ENCODE results near the gene COA4.
"Not testable (repeated sequence)": the region's sequence is repeated elsewhere in the genome, so short reads cannot be mapped to it uniquely, and the experiment has no call there.

Gene COA4

GRCh38 chr11:73876424-73877310 lies at the start of gene COA4, which contains the start of gene PAAF1:
COA4 (minus strand) TSS chr11:73876846; CDS start chr11:73873378, 3,468 bp downstream.
PAAF1 (plus strand) TSS chr11:73876999; CDS start chr11:73877022, 23 bp downstream.
- peak; percentile 97 for DNase-seq

- DNase-seq: no peak
Observed at GRCh38 chr11:73921180-73921579, 44.5 kb upstream of the COA4 start.

GRCh38 chr11:73916435-73916834 lies 39.8 kb upstream of the COA4 start:
- DNase-seq: no peak

- DNase-seq: no peak
Observed at GRCh38 chr11:73914284-73914683, 37.6 kb upstream of the COA4 start.

- DNase-seq: no peak
Observed at GRCh38 chr11:73913472-73913871, 36.8 kb upstream of the COA4 start.

GRCh38 chr11:73912026-73912425 lies 35.4 kb upstream of the COA4 start:
- no peak for DNase-seq

GRCh38 chr11:73907191-73907590 lies 30.5 kb upstream of the COA4 start:
- DNase-seq: no peak

- no peak for DNase-seq
Observed at GRCh38 chr11:73902303-73902702, 25.7 kb upstream of the COA4 start.

- DNase-seq: no peak
Observed at GRCh38 chr11:73894725-73895335, 18.2 kb upstream of the COA4 start.

GRCh38 chr11:73893041-73893440 lies 16.4 kb upstream of the COA4 start:
- DNase-seq: no peak

- DNase-seq: no peak
Observed at GRCh38 chr11:73889536-73889935, 12.9 kb upstream of the COA4 start.

GRCh38 chr11:73889019-73889418 lies 12.4 kb upstream of the COA4 start:
- DNase-seq: no peak

- DNase-seq: no peak
Observed at GRCh38 chr11:73888244-73888643, 11.6 kb upstream of the COA4 start.

GRCh38 chr11:73883856-73884255 lies 7.2 kb upstream of the COA4 start:
- DNase-seq: no peak

GRCh38 chr11:73880449-73880848 lies 3.8 kb upstream of the COA4 start:
- not testable (repeated sequence) for DNase-seq

- DNase-seq: no peak
Observed at GRCh38 chr11:73878771-73879170, 2.1 kb upstream of the COA4 start.

- DNase-seq: no peak
Observed at GRCh38 chr11:73875840-73876239, 806 bp downstream of the COA4 start.

- DNase-seq: no peak
Observed at GRCh38 chr11:73875380-73875779, 1.3 kb downstream of the COA4 start.

GRCh38 chr11:73872749-73873357 lies 3.8 kb downstream of the COA4 start:
- no peak for DNase-seq

- DNase-seq: no peak
Observed at GRCh38 chr11:73870261-73870660, 6.4 kb downstream of the COA4 start.

GRCh38 chr11:73869332-73869949 lies 7.2 kb downstream of the COA4 start:
- DNase-seq: no peak

- DNase-seq: no peak
Observed at GRCh38 chr11:73866586-73866996, 10.1 kb downstream of the COA4 start.

GRCh38 chr11:73866095-73866579 lies 10.5 kb downstream of the COA4 start:
- no peak for DNase-seq
